ENCODE data around the gene ZNF689.

ZNF689 gene

GRCh38 chr16:30609926-30610839 is at the start of gene ZNF689:
ZNF689 (minus strand) TSS chr16:30610389; CDS start chr16:30610041, 348 bp downstream.
- in situ Hi-C loops (cut with HindIII; ENCODE audit: low sequenced_read_pairs) = no loop called here

GRCh38 chr16:30658731-30659506 is 48.7 kb upstream of the ZNF689 start:
- in situ Hi-C loops (cut with HindIII; ENCODE audit: low sequenced_read_pairs) = loop anchor here (10.0 kb wide), 1 partner anchor 144 kb away; no protein-coding TSS in a partner anchor

- in situ Hi-C loops (cut with HindIII; ENCODE audit: low sequenced_read_pairs) = loop anchor here (10.0 kb wide), 1 partner anchor 143 kb away; no protein-coding TSS in a partner anchor
Observed at GRCh38 chr16:30657866-30658730, 47.9 kb upstream of the ZNF689 start, which contains the start of gene FBRS. FBRS (plus strand) TSS chr16:30658431; CDS start chr16:30659519, 1,088 bp downstream.

DNA sequence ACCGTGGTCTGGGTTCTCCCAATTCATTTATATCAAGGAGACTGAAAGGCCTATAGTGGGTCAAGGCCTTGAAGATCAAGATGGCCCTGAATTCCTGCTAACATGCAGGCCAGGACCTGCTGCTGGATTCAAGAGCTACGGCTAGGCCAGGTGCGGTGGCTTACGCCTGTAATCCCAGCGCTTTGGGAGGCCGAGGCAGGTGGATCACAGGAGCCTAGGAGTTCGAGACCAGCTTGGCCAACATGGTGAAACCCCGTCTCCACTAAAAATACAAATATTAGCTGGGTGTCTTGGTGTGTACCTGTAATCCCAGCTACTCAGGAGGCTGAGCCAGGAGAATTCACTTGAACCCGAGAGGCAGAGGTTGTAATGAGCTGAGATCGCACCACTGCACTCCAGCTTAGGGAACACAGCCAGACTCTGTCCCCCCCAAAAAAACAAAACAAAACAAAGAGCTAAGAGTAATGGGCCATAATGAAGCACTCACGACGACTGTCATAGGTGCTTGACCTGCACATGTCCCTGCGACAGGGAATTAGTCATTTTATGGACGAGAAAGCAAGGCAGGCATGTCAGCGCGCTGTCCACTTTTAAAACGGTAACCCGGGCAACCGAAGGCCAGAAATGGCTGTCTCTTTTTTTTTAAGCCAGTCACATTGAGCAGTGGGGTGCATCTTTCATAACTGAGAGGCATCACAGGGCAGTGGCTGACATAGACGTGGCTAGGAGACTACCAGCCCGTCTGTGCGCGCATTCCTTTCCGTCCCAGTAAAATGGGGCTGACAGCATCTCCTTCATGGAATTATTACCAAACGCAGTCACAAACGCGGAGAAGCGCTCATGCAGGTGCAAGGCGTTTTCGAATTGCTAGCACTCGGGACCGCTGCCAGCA is 47.0 kb upstream of the ZNF689 start:
- in situ Hi-C loops (cut with HindIII; ENCODE audit: low sequenced_read_pairs) = loop anchor here (10.0 kb wide), 1 partner anchor 142 kb away; no protein-coding TSS in a partner anchor

DNA sequence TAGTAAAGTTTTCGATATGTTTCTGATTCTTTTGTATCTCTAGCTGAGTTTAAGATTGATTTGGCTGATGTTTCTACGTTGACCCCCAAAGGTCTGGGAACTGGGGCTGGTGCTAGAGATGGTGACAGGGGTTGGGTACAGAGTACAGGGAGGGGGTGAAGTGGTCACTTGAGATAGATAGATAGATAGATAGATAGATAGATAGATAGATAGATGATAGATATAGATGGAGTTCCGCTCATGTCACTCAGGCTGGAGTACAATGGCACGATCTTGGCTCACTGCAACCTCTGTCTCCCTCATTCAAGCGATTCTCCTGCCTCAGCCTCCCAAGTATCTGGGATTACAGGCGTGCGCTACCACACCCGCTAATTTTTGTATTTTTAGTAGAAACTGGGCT is 46.2 kb upstream of the ZNF689 start:
- in situ Hi-C loops (cut with HindIII; ENCODE audit: low sequenced_read_pairs) = loop anchor here (10.0 kb wide), 1 partner anchor 142 kb away; no protein-coding TSS in a partner anchor

- in situ Hi-C loops (cut with HindIII; ENCODE audit: low sequenced_read_pairs) = loop anchor here (10.0 kb wide), 1 partner anchor 141 kb away; no protein-coding TSS in a partner anchor
Observed at GRCh38 chr16:30655815-30656347, 45.7 kb upstream of the ZNF689 start.

GRCh38 chr16:30654856-30655255 is 44.7 kb upstream of the ZNF689 start:
- in situ Hi-C loops (cut with HindIII; ENCODE audit: low sequenced_read_pairs) = loop anchor here (10.0 kb wide), 1 partner anchor 140 kb away; no protein-coding TSS in a partner anchor

- in situ Hi-C loops (cut with HindIII; ENCODE audit: low sequenced_read_pairs) = loop anchor here (10.0 kb wide), 1 partner anchor 138 kb away; no protein-coding TSS in a partner anchor
Observed at GRCh38 chr16:30652718-30653117, 42.5 kb upstream of the ZNF689 start.

- in situ Hi-C loops (cut with HindIII; ENCODE audit: low sequenced_read_pairs) = loop anchor here (10.0 kb wide), 1 partner anchor 137 kb away; no protein-coding TSS in a partner anchor
Observed at GRCh38 chr16:30652005-30652296, 41.8 kb upstream of the ZNF689 start.

- in situ Hi-C loops (cut with HindIII; ENCODE audit: low sequenced_read_pairs) = loop anchor here (10.0 kb wide), 1 partner anchor 137 kb away; no protein-coding TSS in a partner anchor
Observed at GRCh38 chr16:30651124-30652004, 41.2 kb upstream of the ZNF689 start.

- in situ Hi-C loops (cut with HindIII; ENCODE audit: low sequenced_read_pairs) = loop anchor here (10.0 kb wide), 1 partner anchor 136 kb away; no protein-coding TSS in a partner anchor
Observed at GRCh38 chr16:30650369-30651123, 40.4 kb upstream of the ZNF689 start, which contains the start of gene PRR14. PRR14 (plus strand) TSS chr16:30650960; CDS start chr16:30651646, 686 bp downstream.

DNA sequence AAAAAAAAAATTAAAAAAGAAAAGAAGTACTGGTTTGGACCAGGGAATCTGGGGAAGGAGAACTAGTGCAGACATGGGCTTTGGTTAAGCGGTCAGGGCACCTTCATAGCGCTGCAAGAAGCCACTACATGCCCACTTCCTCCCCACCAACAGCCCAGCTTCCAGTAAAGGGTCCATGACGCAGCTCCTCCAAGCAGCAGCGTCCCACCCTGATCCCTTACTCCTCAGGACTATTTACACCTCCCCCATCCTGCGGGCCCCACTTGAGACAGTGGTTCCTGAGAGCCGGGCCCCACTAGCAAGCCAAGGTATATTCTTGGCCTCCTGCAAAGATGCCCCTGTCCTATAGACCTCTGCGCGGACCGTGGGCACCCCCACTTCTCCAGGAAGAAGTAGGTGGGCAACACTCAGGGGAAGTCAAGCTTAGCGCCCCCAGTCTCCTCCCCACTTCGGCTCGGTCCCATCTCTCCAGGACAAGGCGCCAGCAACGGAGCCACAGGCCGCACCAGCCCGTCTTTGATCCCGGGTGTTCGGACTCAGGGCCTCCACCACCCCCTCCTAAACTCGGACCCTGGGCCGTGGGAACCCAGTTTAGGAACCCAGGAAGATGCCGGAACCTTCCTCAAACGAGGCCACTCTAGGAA is 39.7 kb upstream of the ZNF689 start:
- in situ Hi-C loops (cut with HindIII; ENCODE audit: low sequenced_read_pairs) = loop anchor here (10.0 kb wide), 1 partner anchor 135 kb away; no protein-coding TSS in a partner anchor

GRCh38 chr16:30647274-30647571 is 37.0 kb upstream of the ZNF689 start:
- in situ Hi-C loops (cut with HindIII; ENCODE audit: low sequenced_read_pairs) = no loop called here

DNA sequence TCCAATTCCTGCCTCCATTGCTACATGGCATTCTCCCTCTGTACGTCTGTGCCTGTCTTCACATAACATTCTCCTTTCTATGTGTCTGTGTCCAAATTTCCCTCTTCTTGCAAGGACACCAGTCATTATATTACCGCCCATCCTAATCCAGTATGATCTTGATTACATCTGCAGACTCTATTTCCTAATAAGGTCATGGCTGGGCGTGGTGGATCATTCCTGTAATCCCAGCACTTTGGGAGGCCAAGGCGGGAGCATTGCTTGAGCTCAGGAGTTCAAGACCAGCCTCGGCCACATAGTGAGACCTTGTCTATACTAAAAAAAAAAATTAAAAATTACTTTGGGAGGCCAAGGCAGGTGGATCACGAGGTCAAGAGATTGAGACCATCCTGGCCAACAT is 35.5 kb upstream of the ZNF689 start:
- in situ Hi-C loops (cut with HindIII; ENCODE audit: low sequenced_read_pairs) = no loop called here

GRCh38 chr16:30644334-30644830 is 34.2 kb upstream of the ZNF689 start:
- in situ Hi-C loops (cut with HindIII; ENCODE audit: low sequenced_read_pairs) = no loop called here

DNA sequence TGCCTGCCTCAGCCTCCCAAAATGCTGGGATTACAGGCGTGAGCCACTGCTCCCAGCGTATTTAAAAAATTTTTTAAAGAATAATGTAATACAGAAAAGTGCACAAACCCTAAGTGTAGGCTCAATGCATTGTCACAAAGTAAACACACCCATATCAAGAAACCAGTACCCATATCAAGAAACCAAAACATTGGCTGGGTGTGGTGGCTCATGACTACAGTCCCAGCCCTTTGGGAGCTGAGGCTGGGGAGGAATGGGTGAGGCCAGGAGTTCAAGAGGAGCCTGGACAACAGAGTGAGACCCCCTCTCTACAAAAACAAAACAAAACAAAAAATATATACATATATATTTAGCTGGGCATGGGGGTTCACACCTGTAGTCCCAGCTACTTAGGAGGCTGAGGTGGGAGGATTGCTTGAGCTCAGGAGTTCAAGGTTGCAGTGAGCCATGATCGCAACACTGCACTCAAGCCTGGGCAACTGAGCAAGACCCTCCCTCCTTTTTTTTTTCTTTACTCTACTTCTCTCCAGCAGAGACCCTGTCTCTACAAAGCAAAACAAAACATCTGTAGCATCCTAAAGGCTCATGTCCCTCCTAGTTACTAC is 31.3 kb upstream of the ZNF689 start:
- in situ Hi-C loops (cut with HindIII; ENCODE audit: low sequenced_read_pairs) = no loop called here

All from endothelial cell of hepatic sinusoid (primary cell).